Fibroblast of peridontal ligament (primary cell): ENCODE measurements around the gene CILP2.

ENCODE experiments used
- DNase-seq: peaks from one replicate; pipeline ENCODE4 v3.0.0-alpha.2; 2010; ENCODE audit errors: extremely low read depth

The CILP2 gene

GRCh38 chr19:19505669-19506326 is 32.3 kb upstream of the CILP2 start:
- DNase-seq, result no peak

- DNase-seq, result no peak
Measured at GRCh38 chr19:19506592-19506991, 31.5 kb upstream of the CILP2 start.

GRCh38 chr19:19507354-19507753 is 30.7 kb upstream of the CILP2 start:
- DNase-seq, result no peak

- DNase-seq, result no peak
Measured at GRCh38 chr19:19508217-19508616, 29.8 kb upstream of the CILP2 start.

- DNase-seq, result no peak
Measured at GRCh38 chr19:19510432-19510831, 27.6 kb upstream of the CILP2 start.

GRCh38 chr19:19513682-19514081 is 24.4 kb upstream of the CILP2 start:
- no peak for DNase-seq

GRCh38 chr19:19514215-19514657 is 23.8 kb upstream of the CILP2 start:
- no peak for DNase-seq

- no peak for DNase-seq
Measured at GRCh38 chr19:19514881-19515641, 23.0 kb upstream of the CILP2 start, which contains the start of gene TSSK6. Gene TSSK6 (minus strand): TSS chr19:19515548. CDS start chr19:19515427, 121 bp downstream.

- DNase-seq, result peak; percentile 92
Measured at GRCh38 chr19:19515642-19516519, 22.2 kb upstream of the CILP2 start, which contains the start of gene NDUFA13. Gene NDUFA13 (plus strand): TSS chr19:19516225. CDS start chr19:19516239, 14 bp downstream.

GRCh38 chr19:19517235-19517619 is 20.8 kb upstream of the CILP2 start:
- no peak for DNase-seq

GRCh38 chr19:19520989-19521388 is 17.1 kb upstream of the CILP2 start:
- DNase-seq, result no peak

GRCh38 chr19:19523177-19523576 is 14.9 kb upstream of the CILP2 start:
- no peak for DNase-seq

- DNase-seq, result no peak
Measured at GRCh38 chr19:19524053-19524452, 14.0 kb upstream of the CILP2 start.

- no peak for DNase-seq
Measured at GRCh38 chr19:19525611-19526380, 12.3 kb upstream of the CILP2 start.

GRCh38 chr19:19526581-19527370 is 11.3 kb upstream of the CILP2 start:
- DNase-seq, result no peak

- DNase-seq, result no peak
Measured at GRCh38 chr19:19527371-19527656, 10.8 kb upstream of the CILP2 start.

- DNase-seq, result no peak
Measured at GRCh38 chr19:19527674-19528625, 10.1 kb upstream of the CILP2 start.

- no peak for DNase-seq
Measured at GRCh38 chr19:19528721-19529490, 9.2 kb upstream of the CILP2 start, which contains the start of gene YJEFN3. Gene YJEFN3 (plus strand): TSS chr19:19528911. CDS start chr19:19528933, 22 bp downstream.
